HepG2 (cell line): Measurements from ENCODE around the gene ZCCHC24. TPM values are rescaled to one million over a fixed set of nuclear protein-coding genes. Genes with fewer than 3 reads are reported as not detected.

Experiments used
- ARNT ChIP-seq: fragments of 450-650 bp; IDR thresholded peaks from 2 replicates; pipeline ENCODE4 v1.6.1; 2017
- CBX1 ChIP-seq: IDR thresholded peaks from one replicate; pipeline ENCODE4 v1.6.1; 2016; ENCODE audit warnings: antibody characterized with exemption, low read depth
- FOXP1 ChIP-seq, 2 experiments: fragments of 450-650 bp in 1 of 2; IDR thresholded peaks; 2 replicates each; pipeline ENCODE4 v1.6.1; 2017 to 2018; ENCODE audit warnings: antibody characterized with exemption in 1 of 2
- GLI4 ChIP-seq: sonication (generic); formaldehyde crosslinking; IDR thresholded peaks from 2 replicates; pipeline ENCODE4 v1.5.1; 2020; ENCODE audit warnings: missing genetic modification reagents, mild to moderate bottlenecking, moderate library complexity, borderline replicate concordance
- KAT2B ChIP-seq: fragments of 150-350 bp; IDR thresholded peaks from 2 replicates; pipeline ENCODE4 v1.6.1; 2014; ENCODE audit warnings: low read depth, low read length, borderline replicate concordance
- MBD4 ChIP-seq: IDR thresholded peaks from 2 replicates; pipeline ENCODE4 v1.6.1; 2012; ENCODE audit warnings: low read length, inconsistent platforms, borderline replicate concordance
- SATB2 ChIP-seq: sonication (generic); formaldehyde crosslinking; IDR thresholded peaks from 2 replicates; pipeline ENCODE4 v1.5.0; 2020; ENCODE audit warnings: missing genetic modification reagents
- SIX1 ChIP-seq: sonication (generic); formaldehyde crosslinking; IDR thresholded peaks from 2 replicates; pipeline ENCODE4 v1.4.0; 2020; ENCODE audit warnings: missing genetic modification reagents, borderline replicate concordance
- TEAD2 ChIP-seq: sonication (generic); formaldehyde crosslinking; IDR thresholded peaks from 2 replicates; pipeline ENCODE4 v1.9.0; 2021; ENCODE audit warnings: missing genetic modification reagents
- XBP1 ChIP-seq: sonication (generic); formaldehyde crosslinking; IDR thresholded peaks from 2 replicates; pipeline ENCODE4 v1.5.0; 2020; ENCODE audit warnings: missing genetic modification reagents
- ZBTB40 ChIP-seq, 2 experiments: fragments of 450-650 bp in 1 of 2; sonication (generic) in 1 of 2; formaldehyde crosslinking in 1 of 2; IDR thresholded peaks; 2 replicates each; pipeline versions ENCODE4 v1.6.1 to v1.8.0; 2016 to 2022; ENCODE audit warnings: antibody characterized with exemption in 1 of 2, mild to moderate bottlenecking in 1 of 2, missing genetic modification reagents in 1 of 2
- ZFAT ChIP-seq: sonication (generic); formaldehyde crosslinking; conservative IDR thresholded peaks from 2 replicates; pipeline ENCODE4 v1.8.1; 2023; ENCODE audit warnings: missing genetic modification reagents, inconsistent platforms
- ZFP41 ChIP-seq: sonication (generic); formaldehyde crosslinking; IDR thresholded peaks from 2 replicates; pipeline ENCODE4 v1.4.0; 2020; ENCODE audit warnings: mild to moderate bottlenecking, missing genetic modification reagents, borderline replicate concordance
- ZNF30 ChIP-seq: sonication (generic); formaldehyde crosslinking; IDR thresholded peaks from 2 replicates; pipeline ENCODE4 v1.5.0; 2020; ENCODE audit warnings: mild to moderate bottlenecking, missing genetic modification reagents
- ZNF577 ChIP-seq: sonication (generic); formaldehyde crosslinking; IDR thresholded peaks from 2 replicates; pipeline ENCODE4 v1.4.0; 2020; ENCODE audit warnings: mild to moderate bottlenecking, low read depth, missing genetic modification reagents, borderline replicate concordance
- ZNF607 ChIP-seq: sonication (generic); formaldehyde crosslinking; IDR thresholded peaks from 2 replicates; pipeline ENCODE4 v1.5.1; 2020; ENCODE audit warnings: missing genetic modification reagents, mild to moderate bottlenecking, borderline replicate concordance
- ZNF709 ChIP-seq: sonication (generic); formaldehyde crosslinking; IDR thresholded peaks from 2 replicates; pipeline ENCODE4 v1.5.0; 2020; ENCODE audit warnings: mild to moderate bottlenecking, missing genetic modification reagents
- ZNF781 ChIP-seq: sonication (generic); formaldehyde crosslinking; IDR thresholded peaks from 2 replicates; pipeline ENCODE4 v1.5.1; 2020; ENCODE audit warnings: borderline replicate concordance, mild to moderate bottlenecking, missing genetic modification reagents; ENCODE audit errors: not compliant biosample characterization
- polyA plus RNA-seq, 8 experiments: library from polyadenylated mRNA; depleted of rRNA in 3 of 8; stranded (reverse) in 7 of 8; unstranded in 1 of 8; fragments of >200 nt; fragmentation: Illumina TruSeq in 4 of 8; extraction: Trizol in 4 of 8; gene quantifications; 2 replicates each; pipeline versions ENCODE4 v1.2.1 to v1.2.3, GENCODE V29; 2011 to 2016; ENCODE audit warnings: low read depth in 4 of 8, missing spikeins in 1 of 8, mixed read lengths in 1 of 8; ENCODE audit not compliant: insufficient read depth in 1 of 8
- total RNA-seq, 5 experiments: library from RNA; depleted of rRNA; stranded (reverse); fragments of >200 nt; fragmentation: Illumina TruSeq; extraction: Trizol; gene quantifications; 2 replicates each; pipeline ENCODE4 v1.2.3, GENCODE V29; 2016; ENCODE audit warnings: low read depth in 1 of 5
- TF ChIP-seq, protein P1 (sequence below): sonication (generic); formaldehyde crosslinking; IDR thresholded peaks from 2 replicates; pipeline ENCODE4 v1.5.0; 2020; ENCODE audit warnings: missing genetic modification reagents
- TF ChIP-seq, protein P2 (sequence below): sonication (generic); formaldehyde crosslinking; IDR thresholded peaks from 2 replicates; pipeline ENCODE4 v1.8.0; 2022; ENCODE audit warnings: missing genetic modification reagents, low read depth, mild to moderate bottlenecking, borderline replicate concordance

ZCCHC24 gene
- total and polyA plus RNA-seq, 2 of the 13 experiments (the other 11 are each of a cell fraction or from before 2014, with no cell fraction given): 3.1 to 7.9 TPM

- 0 out of 2 replicates have a peak, but pooled peaks have one; percentile 56 for TF ChIP-seq ZNF607 (CRISPR knock-in tag)
- no peak for TF ChIP-seq ZBTB40 (IDR thresholded peaks at IDR 0.05)
- peak; percentile 81 for TF ChIP-seq ZBTB40 (CRISPR knock-in tag; IDR thresholded peaks at IDR 0.05)
- no peak for TF ChIP-seq CBX1
- 0 out of 2 replicates have a peak, but pooled peaks have one; percentile 56 for TF ChIP-seq ZFP41 (CRISPR knock-in tag)
- peak; percentile 52 for TF ChIP-seq ZNF781 (CRISPR knock-in tag)
- no peak for TF ChIP-seq ZNF709
- no peak for TF ChIP-seq ARNT
- no peak for TF ChIP-seq SATB2
- no peak for TF ChIP-seq TEAD2 (CRISPR knock-in tag)
- TF ChIP-seq ZNF577: no peak; the same call in 1 of the 2 replicates
- TF ChIP-seq, protein P1, sequence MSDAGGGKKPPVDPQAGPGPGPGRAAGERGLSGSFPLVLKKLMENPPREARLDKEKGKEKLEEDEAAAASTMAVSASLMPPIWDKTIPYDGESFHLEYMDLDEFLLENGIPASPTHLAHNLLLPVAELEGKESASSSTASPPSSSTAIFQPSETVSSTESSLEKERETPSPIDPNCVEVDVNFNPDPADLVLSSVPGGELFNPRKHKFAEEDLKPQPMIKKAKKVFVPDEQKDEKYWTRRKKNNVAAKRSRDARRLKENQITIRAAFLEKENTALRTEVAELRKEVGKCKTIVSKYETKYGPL (CRISPR knock-in tag): no peak
- TF ChIP-seq KAT2B: no peak
- no peak for TF ChIP-seq XBP1
- no peak for TF ChIP-seq ZNF30 (CRISPR knock-in tag)
- TF ChIP-seq, protein P2, sequence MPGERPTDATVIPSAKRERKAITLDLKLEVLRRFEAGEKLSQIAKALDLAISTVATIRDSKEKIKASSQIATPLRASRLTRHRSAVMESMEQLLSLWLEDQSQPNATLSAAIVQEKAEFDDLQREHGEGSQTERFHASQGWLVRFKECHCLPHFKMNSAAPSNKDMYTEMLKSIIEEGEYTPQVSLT (CRISPR knock-in tag): no peak
- no peak for TF ChIP-seq ZFAT (CRISPR knock-in tag)
- no peak for TF ChIP-seq SIX1 (CRISPR knock-in tag)
- no peak for TF ChIP-seq GLI4 (CRISPR knock-in tag)
- TF ChIP-seq MBD4: no peak
- TF ChIP-seq FOXP1 (IDR thresholded peaks at IDR 0.05): peak; percentile 90
- TF ChIP-seq FOXP1 (CRISPR knock-in tag; IDR thresholded peaks at IDR 0.05): peak; percentile 99
Measured at GRCh38 chr10:79380125-79380945, 65.1 kb downstream of the ZCCHC24 start (continued).
